ENCODE results near the gene GLYR1.

DNA sequence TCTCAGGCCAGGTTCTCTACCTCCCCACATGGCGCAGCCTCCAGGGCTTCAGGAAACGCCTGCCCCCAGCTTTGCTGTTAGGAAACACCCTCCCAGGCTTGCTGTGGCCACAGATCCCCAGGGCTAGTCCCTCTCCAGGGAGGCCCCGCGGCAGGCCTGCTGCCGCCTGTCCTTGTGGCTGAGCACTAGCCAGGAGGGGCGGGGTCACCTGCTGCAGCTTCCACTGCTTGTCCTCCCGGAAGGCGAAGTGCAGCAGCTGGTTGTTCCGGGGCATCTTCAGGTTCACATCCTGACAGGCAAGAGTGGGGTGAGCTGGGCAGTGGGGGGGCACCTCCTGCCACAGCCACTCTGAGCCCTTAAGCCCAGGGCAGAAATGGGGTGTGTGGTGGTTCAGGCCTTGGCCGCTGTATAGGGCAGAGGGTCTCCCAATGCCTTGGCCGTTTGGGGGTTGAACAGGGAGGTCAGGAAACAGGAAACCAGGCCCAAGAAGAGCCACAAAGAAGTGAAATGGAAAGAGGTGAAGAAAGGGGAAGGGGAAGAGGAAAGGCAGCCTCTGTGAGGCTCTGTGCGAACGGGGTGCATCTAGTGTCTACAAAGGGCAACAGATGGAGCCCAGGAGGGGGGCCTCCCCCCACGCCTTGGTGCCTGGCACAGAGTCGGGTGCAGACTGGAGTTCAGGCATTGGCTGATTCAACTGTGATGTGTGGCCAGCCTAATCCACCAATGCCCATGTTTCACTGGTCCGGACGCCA, 46.6 kb downstream of the GLYR1 start:
- TF ChIP-seq, protein P1, sequence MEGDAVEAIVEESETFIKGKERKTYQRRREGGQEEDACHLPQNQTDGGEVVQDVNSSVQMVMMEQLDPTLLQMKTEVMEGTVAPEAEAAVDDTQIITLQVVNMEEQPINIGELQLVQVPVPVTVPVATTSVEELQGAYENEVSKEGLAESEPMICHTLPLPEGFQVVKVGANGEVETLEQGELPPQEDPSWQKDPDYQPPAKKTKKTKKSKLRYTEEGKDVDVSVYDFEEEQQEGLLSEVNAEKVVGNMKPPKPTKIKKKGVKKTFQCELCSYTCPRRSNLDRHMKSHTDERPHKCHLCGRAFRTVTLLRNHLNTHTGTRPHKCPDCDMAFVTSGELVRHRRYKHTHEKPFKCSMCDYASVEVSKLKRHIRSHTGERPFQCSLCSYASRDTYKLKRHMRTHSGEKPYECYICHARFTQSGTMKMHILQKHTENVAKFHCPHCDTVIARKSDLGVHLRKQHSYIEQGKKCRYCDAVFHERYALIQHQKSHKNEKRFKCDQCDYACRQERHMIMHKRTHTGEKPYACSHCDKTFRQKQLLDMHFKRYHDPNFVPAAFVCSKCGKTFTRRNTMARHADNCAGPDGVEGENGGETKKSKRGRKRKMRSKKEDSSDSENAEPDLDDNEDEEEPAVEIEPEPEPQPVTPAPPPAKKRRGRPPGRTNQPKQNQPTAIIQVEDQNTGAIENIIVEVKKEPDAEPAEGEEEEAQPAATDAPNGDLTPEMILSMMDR (IDR thresholded peaks at IDR 0.05) = no peak
- TF ChIP-seq POLR2A (IDR thresholded peaks at IDR 0.05) = peak in 1 of 2 donors; percentile 21

Measured in Peyer's patch (tissue), 4 donors.